IPS-18c (cell line): ENCODE data around the gene PARD3.

Experiments used
- H3K4me3 ChIP-seq: 2 replicates; pipeline ENCODE4 v1.7.0; 2013; ENCODE audit warnings: low read depth, mild to moderate bottlenecking, low read length, moderate library complexity; ENCODE audit not compliant: insufficient read depth
- H3K9me3 ChIP-seq: one replicate; pipeline ENCODE4 v1.6.1; 2013; ENCODE audit warnings: mild to moderate bottlenecking, low read length, moderate library complexity; ENCODE audit not compliant: control insufficient read depth, insufficient read depth

Gene PARD3

DNA sequence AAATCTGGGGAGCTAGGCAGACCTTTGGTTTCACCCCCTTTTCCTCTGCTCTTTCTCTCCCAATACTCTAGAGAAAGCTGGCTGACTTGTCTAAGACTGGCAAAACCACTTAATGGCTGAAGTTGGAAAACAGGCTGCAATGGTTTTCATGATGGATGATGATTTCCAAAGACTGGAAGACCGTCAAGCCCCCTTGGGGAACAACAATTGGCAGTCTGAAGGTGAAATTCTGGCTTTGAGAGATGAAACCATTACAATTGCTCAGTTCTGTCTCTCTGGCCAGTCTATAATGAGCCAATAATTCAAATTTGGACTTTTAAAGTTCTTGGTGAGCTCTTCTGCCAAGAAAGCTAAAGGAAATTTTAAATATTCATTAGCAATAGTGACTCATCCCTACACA is 680.5 kb downstream of the PARD3 start:
- H3K9me3 ChIP-seq: no peaks in the 10 kb centered on the region
- H3K4me3 ChIP-seq: no peak overlapping the region

DNA sequence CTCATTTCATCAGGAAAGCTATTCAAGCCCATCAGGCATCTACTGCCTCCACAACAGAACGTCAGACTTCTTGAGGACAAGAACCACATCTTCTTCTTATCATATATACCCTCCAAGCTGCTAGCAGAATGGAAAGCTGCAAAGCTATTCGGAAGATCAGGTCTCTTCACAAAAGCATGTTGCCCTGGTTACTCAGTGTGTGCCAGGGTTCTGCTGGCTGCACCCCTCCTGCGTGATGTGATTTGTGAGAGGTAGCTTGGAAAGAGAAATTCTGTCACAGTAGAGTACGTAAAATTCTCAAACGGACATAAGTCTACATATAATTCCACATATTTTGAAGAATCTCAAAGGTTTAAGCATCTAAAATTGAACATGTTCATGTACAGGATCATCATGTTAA is 681.7 kb downstream of the PARD3 start:
- Histone ChIP-seq H3K4me3 (no peak overlapping the region), H3K9me3 (no peaks in the 10 kb centered on the region)

DNA sequence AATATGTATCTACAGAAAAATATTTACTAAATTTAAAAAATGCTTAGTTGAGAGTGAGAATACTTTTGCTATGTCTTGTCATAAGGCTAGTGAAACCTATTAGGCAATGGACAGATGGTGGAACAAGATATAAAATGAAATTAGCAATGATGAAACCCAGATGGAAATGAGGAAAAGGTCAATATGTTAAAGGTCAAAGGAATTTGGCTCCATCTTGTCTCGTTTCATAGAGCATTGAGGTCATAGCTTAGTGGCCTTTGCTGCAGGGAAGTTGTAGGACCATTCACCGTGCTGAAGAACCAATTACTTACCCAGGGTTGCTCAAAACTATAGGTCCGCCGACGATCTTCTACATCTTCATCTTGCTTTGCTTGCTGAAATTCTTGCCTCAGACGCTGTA is 683.9 kb downstream of the PARD3 start:
- no peak overlapping the region for H3K4me3 ChIP-seq
- H3K9me3 ChIP-seq: no peaks in the 10 kb centered on the region

DNA sequence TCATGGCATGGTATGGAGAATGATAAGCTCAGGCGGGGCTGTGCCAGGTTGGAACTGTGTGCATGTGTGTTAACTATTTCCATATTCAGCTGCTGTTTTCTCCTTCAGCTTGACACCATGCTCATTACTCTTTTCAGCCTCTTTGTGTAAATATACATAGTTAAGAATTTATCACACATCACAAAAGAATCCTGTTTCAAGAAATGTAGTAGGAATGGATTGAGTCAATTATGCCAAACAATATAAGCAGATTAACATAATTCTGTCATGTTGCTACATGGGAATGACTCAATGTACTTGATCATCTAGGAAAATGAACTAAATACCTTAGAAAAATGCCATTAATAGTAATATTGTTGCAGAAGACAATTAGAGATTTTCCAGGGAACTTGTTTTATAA is 687.4 kb downstream of the PARD3 start:
- Histone ChIP-seq H3K9me3 (no peaks in the 10 kb centered on the region), H3K4me3 (no peak overlapping the region)

DNA sequence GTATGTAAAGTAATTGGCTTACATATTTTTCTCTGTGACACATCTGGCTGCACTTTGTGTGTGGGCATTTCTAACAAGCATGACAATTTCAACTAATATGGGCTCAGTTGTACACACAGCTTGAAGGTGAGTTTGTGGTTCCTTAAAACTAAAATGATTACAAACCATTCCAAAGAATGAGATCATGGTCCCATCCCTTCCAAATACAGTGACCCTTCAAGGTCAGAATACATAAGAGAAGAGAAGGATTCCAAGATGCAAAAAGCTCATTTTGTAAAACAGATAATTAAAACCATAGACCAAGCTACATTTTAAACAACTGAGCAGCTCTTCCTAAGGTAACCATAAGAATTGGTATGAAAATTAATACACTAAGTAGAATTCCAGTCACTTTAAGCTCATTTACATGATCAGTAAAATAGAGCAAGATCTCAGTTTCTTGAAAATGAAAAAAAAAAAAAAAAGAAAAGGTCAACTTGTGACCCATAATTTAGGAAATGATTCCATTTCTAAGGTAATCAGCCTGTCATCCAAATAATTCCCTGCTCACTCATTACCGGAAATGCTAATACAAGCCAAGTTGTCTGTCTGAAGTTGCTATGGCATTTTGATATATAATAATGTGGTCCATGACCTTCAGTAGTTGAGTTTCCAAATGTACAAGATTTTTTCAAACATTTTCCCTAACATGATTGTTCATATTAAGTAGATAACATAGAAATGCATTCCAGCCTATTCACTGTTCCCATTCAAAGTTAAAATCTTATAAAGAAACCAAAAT is 688.5 kb downstream of the PARD3 start:
- H3K4me3 ChIP-seq: no peak overlapping the region
- no peaks in the 10 kb centered on the region for H3K9me3 ChIP-seq

DNA sequence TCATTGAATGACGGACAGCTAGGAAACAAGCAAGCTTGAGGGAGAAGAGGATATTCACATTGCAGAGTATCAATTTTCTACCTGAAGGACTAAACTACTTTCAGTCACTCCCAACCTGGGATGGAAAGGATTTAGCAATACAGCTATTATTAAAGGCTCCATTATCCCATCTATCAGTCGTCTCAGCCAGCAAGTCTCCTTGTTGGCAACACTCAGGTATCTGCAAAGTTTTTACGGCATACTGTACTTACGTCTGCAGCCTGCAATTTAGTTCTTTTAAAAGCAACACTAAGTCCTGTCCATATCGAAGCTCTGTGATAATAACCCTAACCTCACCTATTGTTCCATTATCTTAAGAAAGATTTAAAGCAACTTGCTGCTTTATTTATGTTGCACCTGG is 689.4 kb downstream of the PARD3 start:
- H3K9me3 ChIP-seq: no peaks in the 10 kb centered on the region
- no peak overlapping the region for H3K4me3 ChIP-seq

DNA sequence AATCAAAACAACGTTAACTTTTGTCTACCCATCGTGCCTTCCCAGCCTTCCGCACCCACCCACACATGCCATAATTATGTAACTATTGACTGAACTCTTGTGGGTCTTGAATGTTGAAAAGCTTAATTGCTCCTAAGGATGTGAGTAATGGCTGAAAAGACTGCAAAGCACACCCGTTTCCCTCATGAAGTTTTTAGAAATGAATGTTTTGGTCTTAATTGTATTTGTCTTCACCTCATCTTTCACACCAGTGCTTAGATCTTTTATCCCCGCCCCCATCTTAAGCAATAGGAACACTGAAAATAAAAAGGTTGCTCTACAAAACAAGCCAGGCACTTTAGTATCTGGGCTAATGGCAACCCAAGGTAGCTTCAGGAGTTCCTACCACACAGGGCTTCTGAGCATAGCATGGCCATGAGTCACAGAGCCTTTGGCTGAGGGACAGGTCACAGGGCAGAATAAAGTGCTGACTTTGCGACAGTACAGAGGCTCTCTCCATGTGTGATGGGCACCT is 690.5 kb downstream of the PARD3 start:
- no peaks in the 10 kb centered on the region for H3K9me3 ChIP-seq
- H3K4me3 ChIP-seq: no peak overlapping the region

DNA sequence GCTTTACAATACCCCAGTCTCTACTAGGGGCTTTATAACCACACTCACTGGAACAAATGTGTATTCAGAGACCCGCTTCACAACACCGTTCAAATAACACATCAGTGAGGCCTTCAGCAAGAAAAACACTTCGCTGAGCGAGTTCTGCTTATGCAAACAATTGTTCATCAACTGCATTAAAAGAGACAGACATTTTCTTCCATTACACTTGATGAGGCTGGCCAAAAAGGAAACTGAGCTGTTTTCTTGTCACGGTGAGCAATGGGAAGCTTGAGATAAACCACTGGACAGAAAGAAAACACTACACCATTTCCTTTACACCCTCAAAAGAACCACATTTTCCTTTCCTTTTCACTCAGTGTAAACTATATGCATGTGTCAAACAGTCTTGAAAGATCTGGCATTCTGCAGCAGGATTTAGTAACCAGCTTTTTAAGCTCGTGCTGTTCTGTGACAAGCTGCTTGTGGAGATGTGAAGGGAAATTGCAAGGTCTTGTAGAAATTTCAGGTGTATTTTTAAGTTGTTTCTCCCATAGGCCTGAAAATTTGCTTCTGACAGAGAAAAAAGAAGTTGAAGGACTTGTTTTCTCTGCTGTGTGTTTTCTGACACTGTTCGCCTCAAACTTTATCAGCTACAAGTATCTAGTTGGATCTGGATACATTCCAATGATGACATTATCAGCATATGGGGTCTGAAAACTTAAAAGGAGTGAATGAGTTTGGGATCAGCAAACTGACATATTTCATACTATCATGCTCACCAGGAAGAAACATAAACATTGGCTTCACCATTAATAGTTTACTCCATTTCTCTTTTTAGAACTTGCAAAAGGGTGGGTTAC is 693.1 kb downstream of the PARD3 start:
- H3K9me3 ChIP-seq: no peaks in the 10 kb centered on the region
- H3K4me3 ChIP-seq: no peak overlapping the region

DNA sequence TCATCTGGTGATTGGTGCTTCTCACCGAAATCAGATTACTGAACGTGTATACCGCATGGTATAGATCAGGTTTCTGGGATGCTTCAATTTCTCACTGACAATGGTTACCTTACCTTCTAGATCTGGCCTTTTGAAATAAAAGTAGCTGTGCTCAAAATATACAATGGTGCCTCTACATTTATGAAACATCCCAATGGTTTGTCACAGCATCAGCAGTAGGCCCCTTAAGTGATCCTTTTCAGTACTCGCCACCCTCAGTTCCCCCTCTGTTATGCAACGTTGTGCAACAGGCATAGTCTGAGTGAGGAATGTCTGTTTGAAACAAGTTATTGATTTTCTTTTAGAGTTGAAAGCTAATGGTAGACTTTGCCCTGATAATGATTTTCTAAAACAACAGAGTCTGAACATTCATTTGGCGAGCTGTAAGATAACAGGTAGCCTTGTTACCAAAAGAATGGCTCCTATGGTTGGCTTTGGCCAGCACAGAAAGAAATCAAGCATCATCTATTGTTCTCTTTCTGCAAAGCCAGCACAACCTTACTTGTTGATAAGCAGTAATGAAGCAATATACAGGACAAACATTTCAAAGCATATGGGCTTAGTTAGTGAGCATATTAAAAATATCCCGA is 693.9 kb downstream of the PARD3 start:
- Histone ChIP-seq H3K9me3 (no peaks in the 10 kb centered on the region), H3K4me3 (no peak overlapping the region)

DNA sequence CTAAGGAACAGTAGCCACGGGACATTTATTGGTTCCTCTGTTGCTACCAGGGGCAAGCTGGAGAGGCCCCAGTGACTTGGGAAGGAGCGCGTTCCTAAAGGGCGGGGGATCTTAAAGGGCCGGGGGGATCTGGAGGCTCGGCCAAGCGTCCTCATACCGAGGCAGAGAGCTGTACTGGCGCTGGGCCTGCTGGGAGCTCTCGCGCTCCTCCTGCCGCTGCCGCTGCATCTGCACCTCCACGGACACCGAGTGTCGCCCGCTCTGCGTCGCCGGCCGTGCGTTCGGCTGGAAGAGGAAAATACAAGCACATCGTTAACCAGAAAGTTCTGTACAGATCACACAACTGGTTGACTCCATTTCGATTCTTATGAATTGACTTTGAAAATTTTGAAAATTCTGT is 695.6 kb downstream of the PARD3 start:
- Histone ChIP-seq H3K4me3 (no peak overlapping the region), H3K9me3 (no peaks in the 10 kb centered on the region)

DNA sequence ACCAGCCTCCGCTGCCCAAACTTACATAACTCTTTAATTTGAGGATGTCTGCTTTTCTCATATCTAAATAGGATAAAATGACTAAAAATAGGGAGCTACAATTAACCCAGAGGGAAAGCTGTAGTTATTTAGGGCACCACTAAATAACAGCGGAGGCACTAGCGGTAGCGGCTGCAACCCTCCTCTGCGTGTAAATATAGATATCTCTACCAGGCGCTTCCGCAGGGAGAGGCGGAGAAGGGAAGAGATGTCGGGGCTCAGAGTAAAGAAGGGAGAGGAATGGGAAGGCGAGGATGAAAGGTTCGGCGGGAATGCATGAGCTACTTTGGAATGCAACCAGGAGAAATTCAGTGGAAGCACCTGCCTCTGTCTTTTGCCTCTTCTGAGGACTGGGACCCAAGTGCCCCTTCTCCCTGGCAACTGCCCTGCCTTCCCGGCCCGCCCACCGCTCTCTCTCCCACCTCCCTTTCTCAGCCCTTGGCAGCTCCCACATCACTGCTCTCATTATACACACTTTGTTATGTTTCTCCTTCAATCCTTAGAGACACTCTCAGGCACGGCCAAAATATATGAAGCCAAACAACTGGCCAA is 698.3 kb downstream of the PARD3 start:
- Histone ChIP-seq H3K4me3 (no peak overlapping the region), H3K9me3 (no peaks in the 10 kb centered on the region)

DNA sequence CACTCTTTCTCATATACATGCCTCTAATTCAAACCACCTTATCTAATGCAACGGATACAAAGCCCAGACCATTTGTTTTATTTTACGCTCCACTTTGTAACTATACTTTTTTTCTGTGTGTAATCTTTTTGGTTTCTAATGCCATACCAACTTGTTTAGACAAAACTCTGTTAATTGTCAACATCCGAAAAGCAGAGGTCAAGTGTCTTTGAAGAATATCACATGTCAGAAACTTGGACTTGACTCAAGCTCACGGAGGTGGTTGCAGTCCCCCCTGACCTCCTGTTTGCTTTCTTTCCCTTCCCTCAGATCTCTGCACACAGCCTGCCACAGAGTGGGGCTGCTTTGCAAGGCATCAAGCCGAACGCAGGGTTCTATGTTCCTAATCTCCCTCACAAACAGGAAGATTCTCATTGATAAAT is 698.9 kb downstream of the PARD3 start:
- Histone ChIP-seq H3K9me3 (no peaks in the 10 kb centered on the region), H3K4me3 (no peak overlapping the region)

DNA sequence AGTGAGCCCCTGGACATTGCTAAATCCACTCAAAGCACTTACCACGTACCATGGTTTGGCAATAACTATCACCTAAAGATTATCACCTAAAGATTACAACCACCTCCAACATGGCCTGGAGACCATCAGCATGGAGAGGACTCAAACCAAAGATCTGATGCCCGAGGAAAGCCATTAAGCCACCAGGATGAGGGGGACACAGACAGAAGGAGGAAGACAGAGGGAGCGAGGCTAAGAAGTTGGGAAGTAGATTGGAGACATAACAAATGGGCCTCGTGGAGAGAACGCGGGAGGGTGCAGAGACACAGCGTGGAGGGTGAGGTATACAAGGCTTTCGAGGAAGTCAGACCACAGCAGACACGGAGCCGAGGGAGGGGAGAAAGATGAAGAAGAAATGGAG is 700.2 kb downstream of the PARD3 start:
- Histone ChIP-seq H3K9me3 (no peaks in the 10 kb centered on the region), H3K4me3 (no peak overlapping the region)

DNA sequence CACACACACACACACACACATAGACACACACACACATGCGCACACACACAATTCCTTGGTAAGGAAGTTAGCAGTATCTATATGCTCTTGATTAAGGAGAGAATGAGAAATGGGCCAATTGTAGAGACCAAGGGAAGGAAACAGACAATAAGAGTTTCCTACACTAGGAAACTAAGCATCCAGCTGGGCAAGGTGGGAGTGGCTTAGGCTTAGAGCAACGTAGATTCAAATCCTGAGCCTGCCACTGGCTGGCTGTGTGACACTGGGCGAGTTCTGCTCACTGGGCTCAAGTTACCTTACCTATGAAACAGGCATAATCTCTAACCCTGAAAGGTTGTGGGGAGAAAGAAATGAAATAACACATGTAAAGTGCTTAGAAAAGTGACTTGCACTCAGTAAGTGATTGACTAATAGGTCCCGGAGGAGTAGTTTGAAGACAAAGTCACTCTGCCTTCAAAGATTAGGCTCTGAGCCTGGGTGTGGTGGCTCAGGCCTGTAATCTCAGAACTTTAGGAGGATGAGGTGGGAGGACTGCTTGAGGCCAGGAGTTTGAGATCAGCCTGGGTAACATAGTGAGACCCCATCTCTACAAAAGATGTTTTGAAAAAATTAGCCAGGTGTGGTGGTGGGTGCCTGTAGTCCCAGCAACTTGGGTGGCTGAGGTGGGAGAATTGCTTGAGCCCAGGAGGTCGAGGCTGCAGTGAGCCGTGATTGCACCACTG is 701.4 kb downstream of the PARD3 start:
- no peaks in the 10 kb centered on the region for H3K9me3 ChIP-seq
- H3K4me3 ChIP-seq: no peak overlapping the region

DNA sequence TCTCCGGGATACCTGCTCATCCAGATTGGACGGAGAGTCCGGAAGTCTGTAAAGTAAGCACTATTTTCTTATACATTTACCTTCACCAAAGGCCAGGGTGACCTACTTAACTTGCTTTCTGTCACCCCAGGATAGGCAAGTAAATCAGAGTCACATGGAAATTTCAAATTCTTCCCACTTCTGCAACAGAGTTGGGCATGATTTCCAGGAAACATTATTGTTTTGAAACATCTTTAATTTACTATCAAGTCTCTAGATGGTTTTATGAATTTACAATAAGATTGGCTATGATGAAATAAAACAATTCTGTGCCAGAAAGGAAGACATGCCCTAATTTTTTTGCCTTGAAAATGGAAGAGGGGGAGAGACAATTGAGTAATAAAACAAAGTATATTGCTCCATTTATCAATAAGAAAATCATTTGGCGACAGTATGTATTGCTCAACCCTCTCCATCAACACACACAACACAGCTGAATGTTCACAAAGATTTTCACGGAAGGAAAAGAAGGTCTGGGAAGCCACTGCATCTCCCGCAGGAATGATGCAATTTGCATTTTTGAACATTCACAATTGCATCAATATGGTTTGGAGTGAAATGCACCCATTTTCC is 702.8 kb downstream of the PARD3 start:
- no peak overlapping the region for H3K4me3 ChIP-seq
- no peaks in the 10 kb centered on the region for H3K9me3 ChIP-seq

DNA sequence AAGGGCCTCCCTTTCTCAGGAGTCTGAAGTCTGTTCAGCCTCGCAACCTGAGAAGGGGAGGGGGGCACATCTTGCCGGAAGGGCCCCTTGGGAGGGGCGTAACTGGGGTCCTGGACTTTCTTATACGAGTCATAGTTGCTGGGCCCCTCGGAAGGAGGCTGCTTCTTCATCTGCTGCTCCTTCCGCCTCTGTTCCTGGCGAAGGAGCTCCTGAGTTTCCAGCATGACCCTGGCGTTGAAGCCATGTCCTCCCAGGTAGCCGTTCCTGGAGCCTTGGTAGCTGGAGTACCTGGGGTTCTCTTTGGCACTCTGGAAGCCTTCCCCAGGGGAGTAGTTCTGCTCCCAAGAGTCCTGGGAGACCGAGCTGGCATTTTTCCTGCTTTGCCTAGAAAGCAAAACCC is 703.9 kb downstream of the PARD3 start:
- Histone ChIP-seq H3K4me3 (no peak overlapping the region), H3K9me3 (no peaks in the 10 kb centered on the region)
